CD8-positive, alpha-beta memory T cell (primary cell): Measurements from ENCODE around the gene WASF2. TPM values are rescaled to one million over a fixed set of nuclear protein-coding genes. Genes with fewer than 3 reads are reported as not detected.
A peak's percentile ranks its signal among the peaks of the same experiment; 100 is the strongest.

Experiments used
- CTCF ChIA-PET: fragments of 350-600 bp; sonication (Branson Sonifier 250); formaldehyde crosslinking; loops from one replicate; lab custom pipeline; 2021; ENCODE audit warnings: antibody characterized with exemption; lab: Charles Lee
- POLR2A ChIA-PET: fragments of 350-600 bp; sonication (Branson Sonifier 250); formaldehyde crosslinking; loops from one replicate; lab custom pipeline; 2021; ENCODE audit warnings: antibody characterized with exemption; lab: Charles Lee
- DNase-seq, 5 donors: peaks; one replicate each; pipeline versions ENCODE4 v3.0.0 to v3.0.0-alpha.2; 2020 to 2022; ENCODE audit warnings: mixed read lengths in 1 of 5
- H3K27ac ChIP-seq: one replicate; pipeline ENCODE4 v1.7.0; 2013; ENCODE audit warnings: low read depth, mild to moderate bottlenecking, low read length, moderate library complexity
- H3K27me3 ChIP-seq: 2 replicates; pipeline ENCODE4 v1.7.0; 2013; ENCODE audit warnings: low read length, mild to moderate bottlenecking; ENCODE audit not compliant: insufficient read depth, poor library complexity, severe bottlenecking
- H3K36me3 ChIP-seq: 2 replicates; pipeline ENCODE4 v1.7.0; 2013; ENCODE audit warnings: mild to moderate bottlenecking, low read length, moderate library complexity; ENCODE audit not compliant: insufficient read depth
- H3K4me1 ChIP-seq: 2 replicates; pipeline ENCODE4 v1.7.0; 2013; ENCODE audit warnings: mild to moderate bottlenecking, low read length, moderate library complexity; ENCODE audit not compliant: insufficient read depth
- H3K4me3 ChIP-seq: 2 replicates; pipeline ENCODE4 v1.7.0; 2013; ENCODE audit warnings: mild to moderate bottlenecking, low read length
- H3K9me3 ChIP-seq: 2 replicates; pipeline ENCODE4 v1.7.0; 2013; ENCODE audit warnings: mild to moderate bottlenecking, low read length
- H3K27ac Mint-ChIP-seq, 8 donors: one replicate each; pipeline ENCODE4 v1.8.0; 2020 to 2021; ENCODE audit warnings: mixed read lengths in 8 of 8, mild to moderate bottlenecking in 6 of 8, inconsistent platforms in 3 of 8, moderate library complexity in 3 of 8
- H3K27me3 Mint-ChIP-seq, 2 donors: one replicate each; pipeline ENCODE4 v1.8.0; 2020 to 2021; ENCODE audit warnings: mixed read lengths in 2 of 2, mild to moderate bottlenecking in 1 of 2, moderate library complexity in 1 of 2
- H3K36me3 Mint-ChIP-seq, 3 donors: one replicate each; pipeline ENCODE4 v1.8.0; 2020 to 2021; ENCODE audit warnings: mixed read lengths in 3 of 3, inconsistent platforms in 1 of 3, mild to moderate bottlenecking in 1 of 3
- H3K4me1 Mint-ChIP-seq, 3 donors: one replicate each; pipeline ENCODE4 v1.8.0; 2020 to 2021; ENCODE audit warnings: mixed read lengths in 3 of 3, inconsistent platforms in 1 of 3, mild to moderate bottlenecking in 1 of 3
- H3K4me3 Mint-ChIP-seq, 7 donors: one replicate each; pipeline ENCODE4 v1.8.0; 2020 to 2021; ENCODE audit warnings: mixed read lengths in 7 of 7, mild to moderate bottlenecking in 6 of 7, moderate library complexity in 4 of 7, inconsistent platforms in 2 of 7
- H3K9me3 Mint-ChIP-seq, 5 donors: one replicate each; pipeline ENCODE4 v1.8.0; 2020 to 2022; ENCODE audit warnings: mixed read lengths in 5 of 5, mild to moderate bottlenecking in 3 of 5, moderate library complexity in 2 of 5, inconsistent platforms in 1 of 5
- polyA plus RNA-seq: library from polyadenylated mRNA; unstranded; fragments of 300-500 nt; fragmentation: Illumina TruSeq; gene quantifications from one replicate; pipeline ENCODE4 v1.2.3, GENCODE V29; 2021
- total RNA-seq, 2 experiments: library from RNA; stranded (reverse); gene quantifications; one replicate each; pipeline ENCODE4 v1.2.3, GENCODE V29; 2021

Gene WASF2
- total and polyA plus RNA-seq, 3 experiments from 2014 or later: 64.1 to 128 (median 120) TPM

GRCh38 chr1:27530192-27530591, 40.2 kb upstream of the WASF2 start:
- Histone ChIP-seq H3K27ac (no peak overlapping the region), H3K27me3 (no peaks in the 10 kb centered on the region), H3K4me3 (no peak overlapping the region), H3K36me3 (no peaks in the 10 kb centered on the region), H3K4me1 (peaks cover 35% of the 10 kb centered on the region), H3K9me3 (no peaks in the 10 kb centered on the region)
- DNase-seq: no peak
- peaks cover 36 to 45% (median 40%) of the 10 kb centered on the region in 3 donors for H3K4me1 Mint-ChIP-seq
- CTCF ChIA-PET: interaction anchor here (0.9 kb wide), 1 partner anchor 27 kb away, joined by 3 read pairs; no protein-coding TSS in a partner anchor
- H3K36me3 Mint-ChIP-seq: peaks cover 0 to 15% (median 0%) of the 10 kb centered on the region in 3 donors
- H3K9me3 Mint-ChIP-seq: no peaks in the 10 kb centered on the region
- H3K27ac Mint-ChIP-seq: peak overlapping the region in 3 of 8 donors; percentile 12 to 93 (median 70)
- H3K27me3 Mint-ChIP-seq: no peaks in the 10 kb centered on the region
- peak overlapping the region in 1 of 7 donors; percentile 15 for H3K4me3 Mint-ChIP-seq
- POLR2A ChIA-PET: no interaction called here

GRCh38 chr1:27529704-27530018, 39.7 kb upstream of the WASF2 start:
- H3K4me3 Mint-ChIP-seq: peak overlapping the region in 4 of 7 donors; percentile 15 to 71 (median 28)
- DNase-seq: no peak
- H3K4me1 ChIP-seq: peaks cover 40% of the 10 kb centered on the region
- H3K4me1 Mint-ChIP-seq: peaks cover 42 to 49% (median 43%) of the 10 kb centered on the region in 3 donors
- ChIA-PET CTCF (interaction anchor here (0.9 kb wide), 1 partner anchor 27 kb away, joined by 3 read pairs; no protein-coding TSS in a partner anchor), POLR2A (no interaction called here)
- H3K9me3 ChIP-seq: no peaks in the 10 kb centered on the region
- H3K27ac ChIP-seq: no peak overlapping the region
- peak overlapping the region in 2 of 8 donors; percentile 20 to 86 for H3K27ac Mint-ChIP-seq
- H3K27me3 Mint-ChIP-seq: no peaks in the 10 kb centered on the region
- no peak overlapping the region for H3K4me3 ChIP-seq
- H3K9me3 Mint-ChIP-seq: no peaks in the 10 kb centered on the region
- no peaks in the 10 kb centered on the region for H3K27me3 ChIP-seq
- no peaks in the 10 kb centered on the region for H3K36me3 ChIP-seq
- peaks cover 0 to 14% (median 0%) of the 10 kb centered on the region in 3 donors for H3K36me3 Mint-ChIP-seq

- Histone ChIP-seq H3K4me1 (peaks cover 46% of the 10 kb centered on the region), H3K27me3 (no peaks in the 10 kb centered on the region), H3K27ac (peak overlapping the region; percentile 16), H3K4me3 (no peak overlapping the region), H3K9me3 (no peaks in the 10 kb centered on the region), H3K36me3 (no peaks in the 10 kb centered on the region)
- no peak for DNase-seq
- H3K27me3 Mint-ChIP-seq: no peaks in the 10 kb centered on the region
- H3K36me3 Mint-ChIP-seq: peaks cover 0 to 14% (median 0%) of the 10 kb centered on the region in 3 donors
- peak overlapping the region in 6 of 8 donors; percentile 12 to 91 (median 44) for H3K27ac Mint-ChIP-seq
- POLR2A ChIA-PET: no interaction called here
- peaks cover 48 to 55% (median 48%) of the 10 kb centered on the region in 3 donors for H3K4me1 Mint-ChIP-seq
- CTCF ChIA-PET: interaction anchor here (0.9 kb wide), 1 partner anchor 28 kb away, joined by 3 read pairs; no protein-coding TSS in a partner anchor
- H3K9me3 Mint-ChIP-seq: no peaks in the 10 kb centered on the region
- H3K4me3 Mint-ChIP-seq: peak overlapping the region in 6 of 7 donors; percentile 65 to 73 (median 70)
Observed at GRCh38 chr1:27528818-27529703, 39.1 kb upstream of the WASF2 start.

GRCh38 chr1:27527890-27528817, 38.2 kb upstream of the WASF2 start:
- H3K27ac Mint-ChIP-seq: peak overlapping the region in 4 of 8 donors; percentile 12 to 79 (median 44)
- no peaks in the 10 kb centered on the region for H3K9me3 Mint-ChIP-seq
- no peaks in the 10 kb centered on the region for H3K27me3 Mint-ChIP-seq
- no peaks in the 10 kb centered on the region for H3K9me3 ChIP-seq
- H3K4me3 Mint-ChIP-seq: peak overlapping the region; percentile 50 to 73 (median 67)
- ChIA-PET POLR2A (interaction anchor here (0.5 kb wide), 1 partner anchor 129 kb away, joined by 5 read pairs; no protein-coding TSS in a partner anchor), CTCF (no interaction called here)
- H3K4me1 ChIP-seq: peaks cover 55% of the 10 kb centered on the region
- peaks cover 56 to 64% (median 56%) of the 10 kb centered on the region in 3 donors for H3K4me1 Mint-ChIP-seq
- H3K36me3 ChIP-seq: no peaks in the 10 kb centered on the region
- peak overlapping the region; percentile 58 for H3K4me3 ChIP-seq
- peaks cover 0 to 5% (median 0%) of the 10 kb centered on the region in 3 donors for H3K36me3 Mint-ChIP-seq
- no peaks in the 10 kb centered on the region for H3K27me3 ChIP-seq
- peak in 3 of 5 donors; percentile 8 to 76 (median 37) for DNase-seq
- peak overlapping the region; percentile 16 for H3K27ac ChIP-seq

GRCh38 chr1:27527223-27527889, 37.4 kb upstream of the WASF2 start:
- peaks cover 0 to 7% (median 0%) of the 10 kb centered on the region in 3 donors for H3K36me3 Mint-ChIP-seq
- CTCF ChIA-PET: interaction anchor here (1.0 kb wide), 1 partner anchor 136 kb away, joined by 4 read pairs; no protein-coding TSS in a partner anchor
- Histone ChIP-seq H3K9me3 (no peaks in the 10 kb centered on the region), H3K4me3 (peak overlapping the region; percentile 35), H3K36me3 (no peaks in the 10 kb centered on the region), H3K27me3 (no peaks in the 10 kb centered on the region), H3K4me1 (peaks cover 63% of the 10 kb centered on the region), H3K27ac (peak overlapping the region; percentile 63)
- H3K4me1 Mint-ChIP-seq: peaks cover 57 to 68% (median 59%) of the 10 kb centered on the region in 3 donors
- no peaks in the 10 kb centered on the region for H3K9me3 Mint-ChIP-seq
- peak in 4 of 5 donors; percentile 13 to 77 (median 60) for DNase-seq
- H3K27me3 Mint-ChIP-seq: no peaks in the 10 kb centered on the region
- H3K27ac Mint-ChIP-seq: peak overlapping the region in 5 of 8 donors; percentile 66 to 95 (median 89)
- H3K4me3 Mint-ChIP-seq: peak overlapping the region in 6 of 7 donors; percentile 9 to 80 (median 55)
- POLR2A ChIA-PET: interaction anchor here (0.7 kb wide), 1 partner anchor 84 kb away, joined by 6 read pairs; no protein-coding TSS in a partner anchor

GRCh38 chr1:27526569-27527222, 36.7 kb upstream of the WASF2 start:
- Histone ChIP-seq H3K9me3 (no peaks in the 10 kb centered on the region), H3K4me3 (peak overlapping the region; percentile 35), H3K4me1 (peaks cover 68% of the 10 kb centered on the region), H3K36me3 (no peaks in the 10 kb centered on the region), H3K27ac (peak overlapping the region; percentile 63), H3K27me3 (no peaks in the 10 kb centered on the region)
- no peaks in the 10 kb centered on the region for H3K9me3 Mint-ChIP-seq
- peak overlapping the region; percentile 41 to 80 (median 65) for H3K4me3 Mint-ChIP-seq
- peaks cover 57 to 68% (median 60%) of the 10 kb centered on the region in 3 donors for H3K4me1 Mint-ChIP-seq
- DNase-seq: peak in 1 of 5 donors; percentile 14
- CTCF ChIA-PET: interaction anchor here (0.7 to 5.3 kb wide), 7 partner anchors 9 to 136 kb away, joined by 3 to 34 read pairs (median 4); no protein-coding TSS in a partner anchor
- no peaks in the 10 kb centered on the region for H3K27me3 Mint-ChIP-seq
- H3K36me3 Mint-ChIP-seq: peaks cover 0 to 6% (median 0%) of the 10 kb centered on the region in 3 donors
- H3K27ac Mint-ChIP-seq: peak overlapping the region; percentile 51 to 95 (median 84)
- POLR2A ChIA-PET: interaction anchor here (0.7 kb wide), 1 partner anchor 84 kb away, joined by 6 read pairs; no protein-coding TSS in a partner anchor
